Upper lobe of left lung (tissue), 4 donors: ENCODE data around the gene ATAD2B.

ENCODE experiments used
- CTCF ChIP-seq, 6 experiments: fragments of 450-650 bp in 4 of 6; fragments of 200-600 bp in 2 of 6; sonication (generic) in 2 of 6; IDR thresholded peaks; one replicate each; pipeline ENCODE4 v1.5.1; 2016 to 2019; ENCODE audit warnings: antibody characterized with exemption in 6 of 6
- EP300 ChIP-seq, 4 donors: sonication (generic); formaldehyde crosslinking; IDR thresholded peaks; one replicate each; pipeline ENCODE4 v1.5.1; 2017; ENCODE audit warnings: antibody characterized with exemption in 4 of 4, control low read depth in 2 of 4
- POLR2A ChIP-seq, 4 donors: fragments of 450-650 bp; IDR thresholded peaks; one replicate each; pipeline ENCODE4 v1.5.1; 2016 to 2017; ENCODE audit warnings: antibody characterized with exemption in 4 of 4, mild to moderate bottlenecking in 2 of 4
- POLR2AphosphoS5 ChIP-seq, 2 donors: sonication (generic); formaldehyde crosslinking; IDR thresholded peaks; one replicate each; pipeline ENCODE4 v1.5.1; 2017; ENCODE audit warnings: antibody characterized with exemption in 2 of 2

DNA sequence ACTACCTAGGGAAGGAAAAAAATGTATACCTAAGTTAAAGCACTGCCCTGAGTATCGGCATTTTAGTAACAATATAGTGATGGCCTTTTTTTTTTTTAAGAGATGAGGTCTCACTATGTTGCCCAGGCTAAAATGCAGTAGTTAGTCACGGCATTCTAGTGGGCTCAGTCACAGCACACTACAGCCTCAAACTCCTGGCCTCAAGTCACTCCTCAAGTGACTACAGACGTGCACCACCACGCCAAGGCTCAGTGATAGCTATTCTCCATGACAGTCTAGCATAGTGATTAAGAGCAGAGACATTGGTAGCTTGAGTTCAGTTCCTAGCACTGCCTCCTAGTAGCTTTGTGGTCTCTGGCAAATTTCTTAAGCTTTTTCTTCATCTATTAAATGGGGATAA lies 40.9 kb upstream of the ATAD2B start:
- TF ChIP-seq POLR2A (IDR thresholded peaks at IDR 0.05) (no peak), POLR2AphosphoS5 (IDR thresholded peaks at IDR 0.05) (no peak), EP300 (IDR thresholded peaks at IDR 0.05) (no peak), CTCF (IDR thresholded peaks at IDR 0.05) (no peak)
